ENCODE measurements around the gene ATP1A1. TPM values are rescaled to one million over a fixed set of nuclear protein-coding genes. Genes with fewer than 3 reads are reported as not detected.

Gene ATP1A1
- total RNA-seq, 1 donor from 2014 or later, result 213 TPM

DNA sequence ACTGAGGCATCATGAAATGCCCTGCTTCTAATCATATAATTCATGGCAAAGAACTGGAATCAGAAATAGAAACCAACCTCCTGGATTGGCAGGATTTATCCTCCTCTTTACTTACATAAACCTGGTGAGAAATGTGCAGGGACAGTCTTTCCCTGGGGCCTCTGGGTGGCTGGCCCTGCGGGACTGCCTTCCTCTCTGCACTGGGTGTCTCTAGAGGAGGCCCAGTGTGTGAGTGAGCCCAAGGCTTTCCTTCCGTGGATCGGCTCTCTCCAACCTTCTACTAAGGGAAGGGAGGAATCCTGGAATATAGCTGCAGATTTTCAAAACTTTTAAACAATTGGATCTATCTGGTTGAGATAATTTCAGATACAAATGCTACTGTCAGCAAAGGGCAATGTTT, 11.4 kb upstream of the ATP1A1 start:
- TF ChIP-seq, protein P1, sequence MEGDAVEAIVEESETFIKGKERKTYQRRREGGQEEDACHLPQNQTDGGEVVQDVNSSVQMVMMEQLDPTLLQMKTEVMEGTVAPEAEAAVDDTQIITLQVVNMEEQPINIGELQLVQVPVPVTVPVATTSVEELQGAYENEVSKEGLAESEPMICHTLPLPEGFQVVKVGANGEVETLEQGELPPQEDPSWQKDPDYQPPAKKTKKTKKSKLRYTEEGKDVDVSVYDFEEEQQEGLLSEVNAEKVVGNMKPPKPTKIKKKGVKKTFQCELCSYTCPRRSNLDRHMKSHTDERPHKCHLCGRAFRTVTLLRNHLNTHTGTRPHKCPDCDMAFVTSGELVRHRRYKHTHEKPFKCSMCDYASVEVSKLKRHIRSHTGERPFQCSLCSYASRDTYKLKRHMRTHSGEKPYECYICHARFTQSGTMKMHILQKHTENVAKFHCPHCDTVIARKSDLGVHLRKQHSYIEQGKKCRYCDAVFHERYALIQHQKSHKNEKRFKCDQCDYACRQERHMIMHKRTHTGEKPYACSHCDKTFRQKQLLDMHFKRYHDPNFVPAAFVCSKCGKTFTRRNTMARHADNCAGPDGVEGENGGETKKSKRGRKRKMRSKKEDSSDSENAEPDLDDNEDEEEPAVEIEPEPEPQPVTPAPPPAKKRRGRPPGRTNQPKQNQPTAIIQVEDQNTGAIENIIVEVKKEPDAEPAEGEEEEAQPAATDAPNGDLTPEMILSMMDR (IDR thresholded peaks at IDR 0.05), result no peak

DNA sequence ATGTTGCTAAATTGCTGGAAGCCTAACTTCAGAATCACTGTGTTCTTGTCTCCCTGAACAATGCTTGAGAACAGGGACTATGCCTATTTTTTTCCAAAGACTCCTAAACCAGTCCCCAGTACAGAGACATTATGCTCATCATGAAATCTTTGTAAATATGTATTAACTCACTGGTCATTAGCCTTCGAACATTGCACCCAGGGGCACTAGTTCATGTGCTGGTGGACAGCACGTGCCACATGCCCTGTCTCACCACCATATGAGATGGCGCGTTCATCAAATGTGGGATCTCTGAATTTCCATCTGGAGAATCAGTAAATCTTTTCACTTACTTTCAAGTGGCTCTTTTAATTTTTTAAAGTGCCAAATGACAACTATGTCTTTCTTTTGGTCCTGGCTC, 11.0 kb upstream of the ATP1A1 start:
- Mint-ChIP-seq H3K36me3 (ENCODE audit: unreplicated experiment) (no peaks in the 10 kb centered on the region), H3K27ac (ENCODE audit: unreplicated experiment) (no peak overlapping the region), H3K4me3 (ENCODE audit: unreplicated experiment) (no peak overlapping the region), H3K27me3 (ENCODE audit: unreplicated experiment) (peaks cover 31% of the 10 kb centered on the region), H3K4me1 (ENCODE audit: unreplicated experiment) (peaks cover 6% of the 10 kb centered on the region), H3K9me3 (ENCODE audit: unreplicated experiment) (no peaks in the 10 kb centered on the region)
- DNase-seq (ENCODE audit: extremely low spot score, unreplicated experiment), result no peak
- TF ChIP-seq, protein P1 (IDR thresholded peaks at IDR 0.05), result no peak

More for the DNA sequence above, 11.4 kb upstream of the ATP1A1 start:
- Mint-ChIP-seq H3K36me3 (ENCODE audit: unreplicated experiment) (no peaks in the 10 kb centered on the region), H3K9me3 (ENCODE audit: unreplicated experiment) (no peaks in the 10 kb centered on the region), H3K27ac (ENCODE audit: unreplicated experiment) (no peak overlapping the region), H3K27me3 (ENCODE audit: unreplicated experiment) (peaks cover 31% of the 10 kb centered on the region), H3K4me1 (ENCODE audit: unreplicated experiment) (peaks cover 6% of the 10 kb centered on the region), H3K4me3 (ENCODE audit: unreplicated experiment) (no peak overlapping the region)
- no peak for DNase-seq (ENCODE audit: extremely low spot score, unreplicated experiment)

DNA sequence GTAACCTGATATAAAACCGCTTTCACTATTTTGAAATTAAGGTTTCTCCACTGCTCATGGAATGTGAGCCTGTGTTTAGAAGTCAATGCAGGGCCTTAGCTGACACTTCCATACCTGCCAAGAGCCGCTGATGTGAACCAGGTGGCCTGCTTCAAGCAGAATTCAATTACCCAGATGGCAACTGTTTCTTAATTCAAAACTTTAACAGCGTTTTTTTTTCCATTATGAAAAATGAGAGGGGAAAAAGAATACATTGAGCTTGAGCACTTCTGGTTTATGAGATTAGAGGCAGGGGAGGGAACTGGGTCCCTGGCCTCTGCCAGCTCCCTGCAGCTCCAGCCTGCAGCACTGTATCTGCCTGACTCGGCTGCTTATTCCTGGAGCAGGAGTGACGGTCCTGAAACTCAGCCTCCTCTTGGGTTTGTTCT, 7.7 kb upstream of the ATP1A1 start:
- H3K4me3 Mint-ChIP-seq (ENCODE audit: unreplicated experiment), result no peak overlapping the region
- TF ChIP-seq, protein P1 (IDR thresholded peaks at IDR 0.05), result no peak
- H3K27ac Mint-ChIP-seq (ENCODE audit: unreplicated experiment), result no peak overlapping the region
- peaks cover 25% of the 10 kb centered on the region for H3K4me1 Mint-ChIP-seq (ENCODE audit: unreplicated experiment)
- peaks cover 32% of the 10 kb centered on the region for H3K27me3 Mint-ChIP-seq (ENCODE audit: unreplicated experiment)
- DNase-seq (ENCODE audit: extremely low spot score, unreplicated experiment), result no peak
- H3K9me3 Mint-ChIP-seq (ENCODE audit: unreplicated experiment), result no peaks in the 10 kb centered on the region
- H3K36me3 Mint-ChIP-seq (ENCODE audit: unreplicated experiment), result no peaks in the 10 kb centered on the region

DNA sequence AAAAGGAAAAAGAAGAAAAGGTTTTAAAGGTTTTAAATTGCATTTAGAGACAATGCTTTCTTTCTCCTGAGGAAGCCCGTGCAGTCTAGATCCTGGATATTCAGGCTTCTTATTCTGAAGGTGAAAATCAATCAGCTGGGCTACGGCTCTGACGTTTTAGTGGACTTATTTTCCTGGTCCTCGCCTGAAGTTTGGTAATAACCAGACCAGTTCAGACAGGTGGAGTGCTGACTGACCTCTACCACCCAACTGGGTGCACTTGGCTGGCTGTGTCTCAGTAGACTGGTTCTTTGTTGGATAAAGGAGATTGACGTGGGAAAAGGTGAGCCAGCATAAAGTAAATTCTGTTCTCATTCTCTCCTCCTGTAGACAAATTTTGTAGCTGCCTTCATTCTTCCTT, 7.2 kb upstream of the ATP1A1 start:
- Mint-ChIP-seq H3K9me3 (ENCODE audit: unreplicated experiment) (no peaks in the 10 kb centered on the region), H3K4me3 (ENCODE audit: unreplicated experiment) (no peak overlapping the region), H3K36me3 (ENCODE audit: unreplicated experiment) (no peaks in the 10 kb centered on the region), H3K27me3 (ENCODE audit: unreplicated experiment) (peaks cover 35% of the 10 kb centered on the region), H3K27ac (ENCODE audit: unreplicated experiment) (no peak overlapping the region), H3K4me1 (ENCODE audit: unreplicated experiment) (peaks cover 25% of the 10 kb centered on the region)
- TF ChIP-seq, protein P1 (IDR thresholded peaks at IDR 0.05), result no peak
- no peak for DNase-seq (ENCODE audit: extremely low spot score, unreplicated experiment)

DNA sequence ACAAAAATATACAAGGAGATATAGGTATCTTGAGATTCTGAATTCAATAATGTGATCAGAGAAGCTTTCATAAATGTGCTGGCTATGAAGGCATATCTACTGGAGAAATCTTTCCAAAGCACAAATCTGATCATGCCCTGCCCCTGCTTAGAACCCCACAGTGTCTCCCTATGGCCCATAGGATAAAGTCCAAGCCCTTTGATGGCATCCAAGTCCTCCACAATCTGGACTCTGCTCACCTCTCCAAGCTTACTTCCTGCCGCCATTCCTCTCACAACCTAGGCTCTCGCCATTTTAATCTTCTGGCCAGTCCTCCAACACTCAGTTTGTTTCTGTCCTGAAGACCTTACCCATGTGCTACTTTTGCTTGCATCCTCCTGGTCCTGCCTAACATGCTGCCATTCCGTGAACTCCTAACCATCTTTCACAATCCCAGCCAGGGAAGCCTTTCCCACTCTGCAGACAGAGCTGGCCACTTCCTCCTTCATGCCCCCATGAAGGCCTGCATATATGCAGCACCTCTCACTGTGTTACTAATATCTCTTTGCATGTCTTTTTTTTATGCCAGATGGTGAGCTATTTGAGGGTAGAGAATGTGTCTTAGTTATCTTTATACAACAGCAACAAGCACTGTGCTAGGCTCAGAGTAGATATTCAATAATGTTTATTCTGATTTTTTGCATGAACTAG, 5.6 kb upstream of the ATP1A1 start:
- Mint-ChIP-seq H3K27me3 (ENCODE audit: unreplicated experiment) (peaks cover 27% of the 10 kb centered on the region), H3K36me3 (ENCODE audit: unreplicated experiment) (no peaks in the 10 kb centered on the region), H3K27ac (ENCODE audit: unreplicated experiment) (no peak overlapping the region), H3K4me3 (ENCODE audit: unreplicated experiment) (no peak overlapping the region), H3K9me3 (ENCODE audit: unreplicated experiment) (no peaks in the 10 kb centered on the region), H3K4me1 (ENCODE audit: unreplicated experiment) (peaks cover 26% of the 10 kb centered on the region)
- no peak for DNase-seq (ENCODE audit: extremely low spot score, unreplicated experiment)
- TF ChIP-seq, protein P1 (IDR thresholded peaks at IDR 0.05), result no peak
